ENCODE data around the gene S100P. TPM values are rescaled to one million over a fixed set of nuclear protein-coding genes. Genes with fewer than 3 reads are reported as not detected.

The S100P gene
- total RNA-seq, 1 donor from 2014 or later: 3.6 TPM

- ATAC-seq: no peak
- Histone ChIP-seq H3K9me3 (no peaks in the 10 kb centered on the region), H3K27ac (no peak overlapping the region), H3K36me3 (no peaks in the 10 kb centered on the region), H3K4me3 (no peak overlapping the region), H3K4me1 (peaks cover 11% of the 10 kb centered on the region), H3K27me3 (no peaks in the 10 kb centered on the region)
- no peak for DNase-seq
- intact Hi-C loops (cut with DNase I): no loop called here
- TF ChIP-seq CTCF (IDR thresholded peaks at IDR 0.05): no peak
Measured at GRCh38 chr4:6731780-6732179, 38.1 kb downstream of the S100P start.

- Histone ChIP-seq H3K27ac (peak overlapping the region; percentile 68), H3K9me3 (no peaks in the 10 kb centered on the region), H3K36me3 (no peaks in the 10 kb centered on the region), H3K27me3 (no peaks in the 10 kb centered on the region), H3K4me1 (peaks cover 11% of the 10 kb centered on the region), H3K4me3 (no peak overlapping the region)
- TF ChIP-seq CTCF (IDR thresholded peaks at IDR 0.05): no peak
- intact Hi-C loops (cut with DNase I): no loop called here
- DNase-seq (peak; percentile 86), ATAC-seq (peak; percentile 91)
Measured at GRCh38 chr4:6732441-6733357, 39.0 kb downstream of the S100P start.

GRCh38 chr4:6733358-6734164, 39.9 kb downstream of the S100P start:
- peaks cover 11% of the 10 kb centered on the region for H3K4me1 ChIP-seq
- H3K4me3 ChIP-seq: no peak overlapping the region
- ATAC-seq (no peak), DNase-seq (no peak)
- no peak for TF ChIP-seq CTCF (IDR thresholded peaks at IDR 0.05)
- no peaks in the 10 kb centered on the region for H3K36me3 ChIP-seq
- no peaks in the 10 kb centered on the region for H3K27me3 ChIP-seq
- H3K27ac ChIP-seq: peak overlapping the region; percentile 68
- intact Hi-C loops (cut with DNase I): no loop called here
- no peaks in the 10 kb centered on the region for H3K9me3 ChIP-seq

- ATAC-seq (peak; percentile 46), DNase-seq (no peak)
- H3K27ac ChIP-seq: no peak overlapping the region
- no peak overlapping the region for H3K4me3 ChIP-seq
- intact Hi-C loops (cut with DNase I): no loop called here
- H3K9me3 ChIP-seq: no peaks in the 10 kb centered on the region
- H3K4me1 ChIP-seq: peaks cover 11% of the 10 kb centered on the region
- TF ChIP-seq CTCF (IDR thresholded peaks at IDR 0.05): no peak
- no peaks in the 10 kb centered on the region for H3K27me3 ChIP-seq
- no peaks in the 10 kb centered on the region for H3K36me3 ChIP-seq
Measured at GRCh38 chr4:6734165-6734786, 40.6 kb downstream of the S100P start.

- H3K27me3 ChIP-seq: no peaks in the 10 kb centered on the region
- no peaks in the 10 kb centered on the region for H3K4me1 ChIP-seq
- no peaks in the 10 kb centered on the region for H3K9me3 ChIP-seq
- TF ChIP-seq CTCF (IDR thresholded peaks at IDR 0.05): no peak
- ATAC-seq (no peak), DNase-seq (no peak)
- no peak overlapping the region for H3K27ac ChIP-seq
- no peaks in the 10 kb centered on the region for H3K36me3 ChIP-seq
- H3K4me3 ChIP-seq: no peak overlapping the region
- intact Hi-C loops (cut with DNase I): no loop called here
Measured at GRCh38 chr4:6739920-6740319, 46.2 kb downstream of the S100P start.
